Calu3 (cell line): ENCODE measurements around the gene SLFN13. TPM values are rescaled to one million over a fixed set of nuclear protein-coding genes. Genes with fewer than 3 reads are reported as not detected.
"Not testable (repeated sequence)": the region's sequence is repeated elsewhere in the genome, so short reads cannot be mapped to it uniquely, and the experiment has no call there.

ENCODE experiments used
- BruUV-seq: library from RNA; stranded (reverse); fragments of 400-500 nt; replicated peaks from 2 replicates; lab custom pipeline; 2021; lab: Mats Ljungman, UMichigan
- CTCF ChIA-PET: fragments of 300-600 bp; sonication (Branson Sonifier 250); formaldehyde crosslinking; loops from one replicate; lab custom pipeline; 2022; ENCODE audit warnings: antibody characterized with exemption; lab: Charles Lee
- DNase-seq: peaks from one replicate; pipeline ENCODE4 v3.0.0; 2022
- H3K27ac Mint-ChIP-seq: one replicate; pipeline ENCODE4 v1.8.0; 2022; ENCODE audit warnings: mixed read lengths; ENCODE audit not compliant: unreplicated experiment
- H3K27me3 Mint-ChIP-seq: one replicate; pipeline ENCODE4 v1.8.0; 2022; ENCODE audit warnings: mixed read lengths; ENCODE audit not compliant: unreplicated experiment
- H3K36me3 Mint-ChIP-seq: one replicate; pipeline ENCODE4 v1.8.0; 2022; ENCODE audit warnings: mild to moderate bottlenecking, moderate library complexity, mixed read lengths; ENCODE audit not compliant: insufficient read depth, unreplicated experiment
- H3K4me1 Mint-ChIP-seq: one replicate; pipeline ENCODE4 v1.8.0; 2022; ENCODE audit warnings: mild to moderate bottlenecking, low read depth, mixed read lengths; ENCODE audit not compliant: unreplicated experiment
- H3K4me3 Mint-ChIP-seq: one replicate; pipeline ENCODE4 v1.8.0; 2022; ENCODE audit warnings: mild to moderate bottlenecking, low read depth, moderate library complexity, mixed read lengths; ENCODE audit not compliant: unreplicated experiment
- H3K9me3 Mint-ChIP-seq: one replicate; pipeline ENCODE4 v1.8.0; 2022; ENCODE audit warnings: low read depth, mixed read lengths; ENCODE audit not compliant: unreplicated experiment
- intact Hi-C: fragments of 100-400 bp; cut with micrococcal nuclease; formaldehyde crosslinking; loops from one replicate; pipeline ENCODE4 v1.10.0; 2022; ENCODE audit not compliant: unreplicated experiment
- total RNA-seq: library from RNA; stranded (reverse); gene quantifications from 2 replicates; pipeline ENCODE4 v1.2.3, GENCODE V29; 2022
- TF ChIP-seq, protein P1 (sequence below): fragments of 200-600 bp; IDR thresholded peaks from one replicate; pipeline ENCODE4 v1.8.0; 2022; ENCODE audit warnings: antibody characterized with exemption; ENCODE audit not compliant: unreplicated experiment

The SLFN13 gene
- total RNA-seq, 1 experiment from 2014 or later: 44.4 TPM

DNA sequence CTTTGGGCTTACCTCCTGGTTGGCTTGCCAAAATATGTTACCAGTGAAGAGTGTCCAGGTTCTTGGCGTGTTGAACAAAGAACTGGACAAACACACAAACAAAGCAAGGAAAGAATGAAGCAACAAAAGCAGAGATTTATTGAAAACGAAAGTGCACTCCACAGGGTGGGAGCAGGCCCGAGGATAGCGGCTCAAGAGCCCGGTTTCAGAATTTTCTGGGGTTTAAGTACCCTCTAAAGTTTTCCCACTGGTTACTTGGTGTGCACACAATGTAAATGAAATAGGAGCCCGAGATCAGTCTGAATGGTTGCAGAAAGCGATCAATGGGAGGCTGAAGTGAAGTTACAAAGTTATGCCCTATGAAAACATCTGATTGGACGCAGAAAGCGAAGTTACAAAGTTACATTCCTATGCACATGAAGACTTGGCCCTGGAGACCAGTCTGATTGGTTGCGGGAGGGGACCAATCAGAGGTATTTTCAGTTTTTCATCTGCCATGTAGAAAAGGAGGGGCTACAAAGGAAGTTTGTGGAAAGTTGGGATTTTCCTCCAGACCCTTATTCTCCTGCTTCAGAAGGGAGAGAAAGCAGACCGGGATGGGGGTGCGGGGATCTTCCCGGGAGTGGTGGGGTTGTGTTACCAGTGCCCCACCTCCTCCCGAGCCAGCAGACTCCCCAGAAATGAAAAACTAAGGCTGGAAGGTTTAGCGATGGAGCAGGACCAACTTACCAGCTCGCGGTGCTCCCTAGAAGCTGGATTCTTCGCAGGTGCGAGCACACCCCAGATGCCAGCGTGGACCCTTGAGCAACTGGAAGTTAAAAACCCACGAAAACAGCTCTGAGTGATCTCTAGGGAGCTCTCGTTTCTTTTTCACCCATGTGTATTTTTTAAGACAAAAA lies 16.1 kb downstream of the SLFN13 start, which contains the start of gene SLFN12:
TSS of gene SLFN12 (minus strand) at position 325 of the 899 bp plus-strand sequence. CDS start 9,472 bp downstream, outside the sequence.
- CTCF ChIA-PET: no interaction called here
- peaks cover 3% of the 10 kb centered on the region for H3K36me3 Mint-ChIP-seq
- no peaks in the 10 kb centered on the region for H3K27me3 Mint-ChIP-seq
- TF ChIP-seq, protein P1, sequence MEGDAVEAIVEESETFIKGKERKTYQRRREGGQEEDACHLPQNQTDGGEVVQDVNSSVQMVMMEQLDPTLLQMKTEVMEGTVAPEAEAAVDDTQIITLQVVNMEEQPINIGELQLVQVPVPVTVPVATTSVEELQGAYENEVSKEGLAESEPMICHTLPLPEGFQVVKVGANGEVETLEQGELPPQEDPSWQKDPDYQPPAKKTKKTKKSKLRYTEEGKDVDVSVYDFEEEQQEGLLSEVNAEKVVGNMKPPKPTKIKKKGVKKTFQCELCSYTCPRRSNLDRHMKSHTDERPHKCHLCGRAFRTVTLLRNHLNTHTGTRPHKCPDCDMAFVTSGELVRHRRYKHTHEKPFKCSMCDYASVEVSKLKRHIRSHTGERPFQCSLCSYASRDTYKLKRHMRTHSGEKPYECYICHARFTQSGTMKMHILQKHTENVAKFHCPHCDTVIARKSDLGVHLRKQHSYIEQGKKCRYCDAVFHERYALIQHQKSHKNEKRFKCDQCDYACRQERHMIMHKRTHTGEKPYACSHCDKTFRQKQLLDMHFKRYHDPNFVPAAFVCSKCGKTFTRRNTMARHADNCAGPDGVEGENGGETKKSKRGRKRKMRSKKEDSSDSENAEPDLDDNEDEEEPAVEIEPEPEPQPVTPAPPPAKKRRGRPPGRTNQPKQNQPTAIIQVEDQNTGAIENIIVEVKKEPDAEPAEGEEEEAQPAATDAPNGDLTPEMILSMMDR: no peak
- peaks cover 2% of the 10 kb centered on the region for H3K9me3 Mint-ChIP-seq
- H3K4me1 Mint-ChIP-seq: peaks cover 25% of the 10 kb centered on the region
- no peak for DNase-seq
- H3K4me3 Mint-ChIP-seq: no peak within 1 kb of the TSS
- no peak within 1 kb of the TSS for H3K27ac Mint-ChIP-seq
- BruUV-seq: no TSS peak
- intact Hi-C loops: loop anchor here (10.0 kb wide), 1 partner anchor 118 kb away; no protein-coding TSS in a partner anchor

DNA sequence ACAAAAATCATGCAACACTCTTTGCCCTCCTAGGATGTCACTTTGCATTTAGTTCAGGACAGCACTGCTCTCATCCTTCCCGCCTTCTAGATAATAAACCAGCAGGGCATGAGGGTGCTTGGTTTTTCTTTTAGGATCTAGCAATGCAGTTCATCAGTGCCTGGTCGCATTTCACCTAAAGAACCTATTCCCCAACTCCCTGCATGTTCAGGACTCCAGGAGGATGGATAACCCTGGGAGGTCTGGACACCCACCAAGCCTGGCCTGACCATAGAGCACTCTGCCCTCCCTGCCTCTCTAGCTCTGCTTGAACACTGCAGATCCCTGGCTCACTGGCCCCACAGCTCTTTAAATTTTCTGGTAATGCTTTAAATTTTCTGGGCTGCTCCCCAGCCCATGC lies 18.9 kb downstream of the SLFN13 start:
- TF ChIP-seq, protein P1: no peak
- Mint-ChIP-seq H3K9me3 (peaks cover 2% of the 10 kb centered on the region), H3K36me3 (peaks cover 3% of the 10 kb centered on the region), H3K4me1 (peaks cover 25% of the 10 kb centered on the region), H3K4me3 (no peak overlapping the region), H3K27ac (no peak overlapping the region), H3K27me3 (no peaks in the 10 kb centered on the region)
- DNase-seq: no peak
- intact Hi-C loops: loop anchor here (10.0 kb wide), 1 partner anchor 115 kb away; no protein-coding TSS in a partner anchor
- CTCF ChIA-PET: no interaction called here
- BruUV-seq: no TSS peak

DNA sequence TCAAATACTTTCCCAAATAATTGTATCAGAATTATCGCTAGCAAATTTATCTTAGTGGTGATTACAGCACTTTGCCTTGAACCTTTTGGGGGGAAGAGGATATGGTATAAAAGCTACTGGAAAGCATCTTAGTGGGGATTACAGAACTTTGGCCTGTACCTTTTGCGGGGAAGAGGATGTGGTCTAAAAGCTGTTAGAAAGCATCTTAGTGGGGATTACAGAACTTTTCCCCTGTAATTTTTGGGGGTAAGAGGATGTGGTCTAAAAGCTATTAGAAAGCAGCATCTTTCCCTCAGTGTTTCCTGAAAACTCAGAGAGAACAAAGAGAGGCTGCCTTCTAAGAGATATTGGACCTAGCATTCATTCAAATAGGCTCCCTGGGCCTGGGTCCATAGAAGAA lies 20.3 kb downstream of the SLFN13 start:
- intact Hi-C loops: no loop called here
- TF ChIP-seq, protein P1: no peak
- no peaks in the 10 kb centered on the region for H3K27me3 Mint-ChIP-seq
- CTCF ChIA-PET: no interaction called here
- no peak overlapping the region for H3K27ac Mint-ChIP-seq
- H3K4me3 Mint-ChIP-seq: no peak overlapping the region
- no peak for DNase-seq
- no peaks in the 10 kb centered on the region for H3K36me3 Mint-ChIP-seq
- peaks cover 2% of the 10 kb centered on the region for H3K9me3 Mint-ChIP-seq
- peaks cover 12% of the 10 kb centered on the region for H3K4me1 Mint-ChIP-seq
- BruUV-seq: no TSS peak

DNA sequence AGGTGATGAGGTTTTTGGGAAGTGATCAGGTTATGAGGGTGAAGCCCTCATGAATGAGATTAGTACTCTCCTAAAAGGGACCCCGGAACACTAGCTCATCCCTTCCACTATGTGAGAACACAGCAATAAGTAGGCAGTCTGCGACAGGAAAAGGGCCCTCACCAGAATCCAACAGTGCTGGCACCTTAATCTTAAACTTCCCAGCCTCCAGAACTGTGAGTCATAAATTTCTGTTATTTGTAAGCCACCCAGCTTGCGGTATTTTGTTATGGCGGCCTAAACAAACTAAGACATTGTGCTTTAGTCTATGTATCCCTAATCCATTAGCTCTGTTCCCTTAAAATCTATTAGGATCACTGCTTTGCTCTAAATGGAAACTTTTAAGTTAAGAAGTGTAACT lies 24.8 kb downstream of the SLFN13 start:
- CTCF ChIA-PET: interaction anchor here (0.6 kb wide), 1 partner anchor 166 kb away, joined by 8 read pairs; no protein-coding TSS in a partner anchor
- H3K9me3 Mint-ChIP-seq: no peaks in the 10 kb centered on the region
- intact Hi-C loops: no loop called here
- no TSS peak for BruUV-seq
- TF ChIP-seq, protein P1: no peak
- no peak for DNase-seq
- no peak overlapping the region for H3K27ac Mint-ChIP-seq
- no peak overlapping the region for H3K4me3 Mint-ChIP-seq
- no peaks in the 10 kb centered on the region for H3K36me3 Mint-ChIP-seq
- H3K27me3 Mint-ChIP-seq: no peaks in the 10 kb centered on the region
- no peaks in the 10 kb centered on the region for H3K4me1 Mint-ChIP-seq

DNA sequence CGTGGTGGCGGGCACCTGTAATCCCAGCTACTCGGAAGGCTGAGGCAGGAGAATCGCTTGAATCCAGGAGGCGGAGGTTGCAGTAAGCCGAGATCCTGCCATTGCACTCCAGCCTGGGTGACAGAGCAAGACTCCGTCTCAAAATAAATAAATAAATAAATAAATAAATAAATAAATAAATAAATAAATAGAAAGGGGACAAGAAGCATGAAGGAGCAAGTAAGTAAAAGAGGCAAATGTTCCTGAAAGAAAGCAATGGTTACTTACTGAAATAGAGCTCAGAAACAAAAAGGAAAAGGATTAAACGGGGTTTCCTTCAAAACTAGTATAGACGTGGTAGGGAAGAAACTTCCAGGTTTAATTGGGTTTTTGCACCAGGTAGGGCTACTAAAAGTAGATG lies 27.5 kb downstream of the SLFN13 start:
- intact Hi-C loops, H3K4me3 Mint-ChIP-seq, H3K36me3 Mint-ChIP-seq, H3K4me1 Mint-ChIP-seq, H3K9me3 Mint-ChIP-seq, BruUV-seq, H3K27ac Mint-ChIP-seq, H3K27me3 Mint-ChIP-seq, DNase-seq: not testable (repeated sequence)
- CTCF ChIA-PET: interaction anchor here (0.7 kb wide), 1 partner anchor 106 kb away, joined by 4 read pairs; no protein-coding TSS in a partner anchor
